Measurements from ENCODE around the gene NOLC1.

DNA sequence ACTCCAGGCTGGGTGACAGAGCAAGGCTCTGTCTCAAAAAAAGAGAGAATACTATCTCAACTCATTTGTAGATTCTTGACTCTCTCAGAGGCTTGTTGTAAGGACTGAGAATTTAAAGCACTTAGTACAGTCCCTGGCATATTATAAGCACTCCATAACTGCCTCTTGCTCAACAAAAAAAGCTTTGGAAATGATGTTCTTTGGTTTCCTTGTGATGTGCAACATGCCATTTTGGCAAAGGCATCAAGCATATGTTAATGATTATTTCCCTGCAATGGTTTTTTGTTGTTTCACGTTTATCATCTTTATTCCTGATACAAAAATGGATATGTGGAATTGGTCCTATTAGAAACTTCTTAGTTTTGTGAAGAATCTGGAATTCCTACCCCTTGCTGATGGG lies 15.7 kb downstream of the NOLC1 start:
- TF ChIP-seq, protein P1, sequence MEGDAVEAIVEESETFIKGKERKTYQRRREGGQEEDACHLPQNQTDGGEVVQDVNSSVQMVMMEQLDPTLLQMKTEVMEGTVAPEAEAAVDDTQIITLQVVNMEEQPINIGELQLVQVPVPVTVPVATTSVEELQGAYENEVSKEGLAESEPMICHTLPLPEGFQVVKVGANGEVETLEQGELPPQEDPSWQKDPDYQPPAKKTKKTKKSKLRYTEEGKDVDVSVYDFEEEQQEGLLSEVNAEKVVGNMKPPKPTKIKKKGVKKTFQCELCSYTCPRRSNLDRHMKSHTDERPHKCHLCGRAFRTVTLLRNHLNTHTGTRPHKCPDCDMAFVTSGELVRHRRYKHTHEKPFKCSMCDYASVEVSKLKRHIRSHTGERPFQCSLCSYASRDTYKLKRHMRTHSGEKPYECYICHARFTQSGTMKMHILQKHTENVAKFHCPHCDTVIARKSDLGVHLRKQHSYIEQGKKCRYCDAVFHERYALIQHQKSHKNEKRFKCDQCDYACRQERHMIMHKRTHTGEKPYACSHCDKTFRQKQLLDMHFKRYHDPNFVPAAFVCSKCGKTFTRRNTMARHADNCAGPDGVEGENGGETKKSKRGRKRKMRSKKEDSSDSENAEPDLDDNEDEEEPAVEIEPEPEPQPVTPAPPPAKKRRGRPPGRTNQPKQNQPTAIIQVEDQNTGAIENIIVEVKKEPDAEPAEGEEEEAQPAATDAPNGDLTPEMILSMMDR (IDR thresholded peaks at IDR 0.05), result no peak
- no peak for TF ChIP-seq POLR2A (IDR thresholded peaks at IDR 0.05)

All from thyroid gland (tissue), 4 donors.